ENCODE measurements around the gene STK25. TPM values are rescaled to one million over a fixed set of nuclear protein-coding genes. Genes with fewer than 3 reads are reported as not detected.

STK25 gene
- total RNA-seq, 1 donor = 227 TPM

- Histone ChIP-seq H3K27me3 (ENCODE audit: insufficient read depth, low read length) (no peaks in the 10 kb centered on the region), H3K27ac (ENCODE audit: low read depth, low read length) (no peak overlapping the region), H2AFZ (ENCODE audit: low read length) (no peak overlapping the region), H3K4me2 (ENCODE audit: insufficient read depth, low read length) (no peak overlapping the region), H3K36me3 (ENCODE audit: insufficient read depth, low read length) (no peaks in the 10 kb centered on the region), H4K20me1 (ENCODE audit: insufficient read depth, low read length) (peaks cover 45% of the 10 kb centered on the region), H3K9me3 (ENCODE audit: low read depth, low read length) (no peaks in the 10 kb centered on the region), H3K4me3 (ENCODE audit: insufficient read depth, low read length) (no peak overlapping the region), H3K79me2 (ENCODE audit: insufficient read depth, low read length) (peaks cover 83% of the 10 kb centered on the region), H3K4me1 (ENCODE audit: insufficient read depth, low read length) (peaks cover 9% of the 10 kb centered on the region)
- DNase-seq (ENCODE audit: insufficient read length, low spot score, missing footprints) = peak; percentile 67
- no peak for TF ChIP-seq CTCF (IDR thresholded peaks at IDR 0.05; ENCODE audit: extremely low read depth, low read depth, low read length)
Measured at GRCh38 chr2:241503776-241504392, 4.5 kb downstream of the STK25 start.

GRCh38 chr2:241502281-241502680, 6.1 kb downstream of the STK25 start:
- peaks cover 72% of the 10 kb centered on the region for H3K79me2 ChIP-seq (ENCODE audit: insufficient read depth, low read length)
- H3K4me2 ChIP-seq (ENCODE audit: insufficient read depth, low read length) = no peak overlapping the region
- H3K27me3 ChIP-seq (ENCODE audit: insufficient read depth, low read length) = no peaks in the 10 kb centered on the region
- peaks cover 7% of the 10 kb centered on the region for H3K4me1 ChIP-seq (ENCODE audit: insufficient read depth, low read length)
- H2AFZ ChIP-seq (ENCODE audit: low read length) = no peak overlapping the region
- peak; percentile 26 for DNase-seq (ENCODE audit: insufficient read length, low spot score, missing footprints)
- H3K36me3 ChIP-seq (ENCODE audit: insufficient read depth, low read length) = peaks cover 10% of the 10 kb centered on the region
- H4K20me1 ChIP-seq (ENCODE audit: insufficient read depth, low read length) = peaks cover 43% of the 10 kb centered on the region
- TF ChIP-seq CTCF (IDR thresholded peaks at IDR 0.05; ENCODE audit: extremely low read depth, low read depth, low read length) = no peak
- no peak overlapping the region for H3K27ac ChIP-seq (ENCODE audit: low read depth, low read length)
- no peak overlapping the region for H3K4me3 ChIP-seq (ENCODE audit: insufficient read depth, low read length)
- no peaks in the 10 kb centered on the region for H3K9me3 ChIP-seq (ENCODE audit: low read depth, low read length)

GRCh38 chr2:241501551-241501950, 6.8 kb downstream of the STK25 start:
- no peak overlapping the region for H2AFZ ChIP-seq (ENCODE audit: low read length)
- no peak for TF ChIP-seq CTCF (IDR thresholded peaks at IDR 0.05; ENCODE audit: extremely low read depth, low read depth, low read length)
- peaks cover 39% of the 10 kb centered on the region for H4K20me1 ChIP-seq (ENCODE audit: insufficient read depth, low read length)
- DNase-seq (ENCODE audit: insufficient read length, low spot score, missing footprints) = no peak
- no peak overlapping the region for H3K4me3 ChIP-seq (ENCODE audit: insufficient read depth, low read length)
- no peak overlapping the region for H3K27ac ChIP-seq (ENCODE audit: low read depth, low read length)
- no peaks in the 10 kb centered on the region for H3K4me1 ChIP-seq (ENCODE audit: insufficient read depth, low read length)
- no peak overlapping the region for H3K4me2 ChIP-seq (ENCODE audit: insufficient read depth, low read length)
- H3K9me3 ChIP-seq (ENCODE audit: low read depth, low read length) = no peaks in the 10 kb centered on the region
- H3K79me2 ChIP-seq (ENCODE audit: insufficient read depth, low read length) = peaks cover 65% of the 10 kb centered on the region
- H3K36me3 ChIP-seq (ENCODE audit: insufficient read depth, low read length) = peaks cover 17% of the 10 kb centered on the region
- no peaks in the 10 kb centered on the region for H3K27me3 ChIP-seq (ENCODE audit: insufficient read depth, low read length)

- Histone ChIP-seq H3K4me2 (ENCODE audit: insufficient read depth, low read length) (no peak overlapping the region), H3K4me3 (ENCODE audit: insufficient read depth, low read length) (no peak overlapping the region), H3K4me1 (ENCODE audit: insufficient read depth, low read length) (no peaks in the 10 kb centered on the region), H3K27ac (ENCODE audit: low read depth, low read length) (no peak overlapping the region), H2AFZ (ENCODE audit: low read length) (no peak overlapping the region), H4K20me1 (ENCODE audit: insufficient read depth, low read length) (peaks cover 39% of the 10 kb centered on the region), H3K27me3 (ENCODE audit: insufficient read depth, low read length) (no peaks in the 10 kb centered on the region), H3K79me2 (ENCODE audit: insufficient read depth, low read length) (peaks cover 61% of the 10 kb centered on the region), H3K36me3 (ENCODE audit: insufficient read depth, low read length) (peaks cover 19% of the 10 kb centered on the region), H3K9me3 (ENCODE audit: low read depth, low read length) (no peaks in the 10 kb centered on the region)
- DNase-seq (ENCODE audit: insufficient read length, low spot score, missing footprints) = peak; percentile 73
- no peak for TF ChIP-seq CTCF (IDR thresholded peaks at IDR 0.05; ENCODE audit: extremely low read depth, low read depth, low read length)
Measured at GRCh38 chr2:241501099-241501541, 7.3 kb downstream of the STK25 start.

Data from osteoblast (primary cell).